Gastrocnemius medialis (tissue), 4 donors: ENCODE measurements around the gene GRID1.

Source experiments
- POLR2A ChIP-seq, 2 donors: fragments of 450-650 bp; IDR thresholded peaks; one replicate each; pipeline ENCODE4 v1.6.1; 2017; ENCODE audit warnings: antibody characterized with exemption in 2 of 2, mild to moderate bottlenecking in 2 of 2, moderate library complexity in 2 of 2
- TF ChIP-seq, protein P1 (sequence below), 5 experiments: fragments of 450-650 bp in 3 of 5; fragments of 200-600 bp in 2 of 5; sonication (generic) in 2 of 5; IDR thresholded peaks in 4 of 5; conservative IDR thresholded peaks in 1 of 5; 1 replicate in 4 of 5; 2 replicates in 1 of 5; pipeline ENCODE4 v1.5.1; 2016 to 2019; ENCODE audit warnings: antibody characterized with exemption in 5 of 5, mild to moderate bottlenecking in 3 of 5, moderate library complexity in 3 of 5

- TF ChIP-seq, protein P1, sequence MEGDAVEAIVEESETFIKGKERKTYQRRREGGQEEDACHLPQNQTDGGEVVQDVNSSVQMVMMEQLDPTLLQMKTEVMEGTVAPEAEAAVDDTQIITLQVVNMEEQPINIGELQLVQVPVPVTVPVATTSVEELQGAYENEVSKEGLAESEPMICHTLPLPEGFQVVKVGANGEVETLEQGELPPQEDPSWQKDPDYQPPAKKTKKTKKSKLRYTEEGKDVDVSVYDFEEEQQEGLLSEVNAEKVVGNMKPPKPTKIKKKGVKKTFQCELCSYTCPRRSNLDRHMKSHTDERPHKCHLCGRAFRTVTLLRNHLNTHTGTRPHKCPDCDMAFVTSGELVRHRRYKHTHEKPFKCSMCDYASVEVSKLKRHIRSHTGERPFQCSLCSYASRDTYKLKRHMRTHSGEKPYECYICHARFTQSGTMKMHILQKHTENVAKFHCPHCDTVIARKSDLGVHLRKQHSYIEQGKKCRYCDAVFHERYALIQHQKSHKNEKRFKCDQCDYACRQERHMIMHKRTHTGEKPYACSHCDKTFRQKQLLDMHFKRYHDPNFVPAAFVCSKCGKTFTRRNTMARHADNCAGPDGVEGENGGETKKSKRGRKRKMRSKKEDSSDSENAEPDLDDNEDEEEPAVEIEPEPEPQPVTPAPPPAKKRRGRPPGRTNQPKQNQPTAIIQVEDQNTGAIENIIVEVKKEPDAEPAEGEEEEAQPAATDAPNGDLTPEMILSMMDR (IDR thresholded peaks at IDR 0.05 in 4 of 5, conservative IDR thresholded peaks at IDR 0.05 in 1 of 5): no peak
- TF ChIP-seq POLR2A (IDR thresholded peaks at IDR 0.05): no peak
Observed at GRCh38 chr10:85916286-85916685, 450.3 kb downstream of the GRID1 start.
